ENCODE data around the gene KLK12. TPM values are rescaled to one million over a fixed set of nuclear protein-coding genes. Genes with fewer than 3 reads are reported as not detected.

Gene KLK12
- polyA plus RNA-seq, 1 donor = not detected

DNA sequence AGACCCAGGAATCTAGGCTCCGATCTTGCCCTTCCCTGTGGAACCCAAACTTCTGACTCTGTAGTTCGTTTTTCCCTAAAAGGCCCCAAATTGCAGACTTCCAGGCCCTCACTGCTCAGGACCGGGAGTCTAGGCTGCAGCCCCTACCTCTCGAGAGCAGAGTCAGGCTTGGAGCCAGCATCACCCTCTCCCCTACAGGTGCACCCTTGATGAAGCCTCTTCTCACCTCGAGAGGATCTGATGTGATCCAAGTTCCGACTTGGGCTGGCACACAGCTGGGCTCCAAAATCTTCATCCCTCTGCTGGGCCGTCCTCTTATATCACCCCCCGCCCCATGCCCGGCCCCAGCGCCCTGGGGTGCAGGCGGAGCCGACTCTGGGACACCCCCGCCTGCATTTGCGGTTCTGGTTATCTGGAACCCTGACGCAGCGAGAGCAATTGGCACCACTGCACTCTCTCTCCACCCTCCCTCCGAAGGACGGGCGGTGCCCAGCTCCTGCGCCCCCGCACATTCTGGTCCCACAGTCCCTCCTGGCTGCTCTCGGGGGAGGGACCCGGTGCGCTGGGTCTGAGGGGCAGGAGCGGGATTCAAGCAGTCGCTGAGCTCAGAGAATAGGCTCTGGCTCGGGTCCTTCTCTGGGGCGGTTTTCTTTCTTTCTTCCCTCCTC lies 51.0 kb downstream of the KLK12 start, which contains the start of gene KLK7:
Gene KLK7 (minus strand): TSS at position 293 of the 668 bp plus-strand sequence. CDS start 1,518 bp downstream, outside the sequence.
- no peak for DNase-seq

DNA sequence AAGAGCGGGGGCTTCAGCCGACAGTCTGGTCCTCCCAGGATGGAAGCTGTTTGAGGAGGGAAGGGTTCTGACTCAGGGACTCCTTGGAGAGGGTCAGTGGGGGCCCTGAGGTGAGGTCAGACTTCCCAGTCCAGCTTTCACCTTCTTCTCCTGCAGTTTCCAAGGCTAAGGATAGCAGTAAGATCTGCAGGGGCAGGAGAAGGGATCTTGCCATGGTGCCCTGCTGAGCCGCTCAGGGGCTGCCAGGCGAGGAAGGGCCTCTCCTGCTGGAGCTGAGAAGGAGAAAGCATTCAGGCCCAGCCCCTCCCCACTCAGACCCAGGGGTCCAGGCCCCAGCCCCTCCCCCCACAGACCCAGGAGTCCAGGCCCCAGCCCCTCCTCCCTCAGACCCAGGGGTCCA lies 52.6 kb downstream of the KLK12 start:
- no peak for DNase-seq

DNA sequence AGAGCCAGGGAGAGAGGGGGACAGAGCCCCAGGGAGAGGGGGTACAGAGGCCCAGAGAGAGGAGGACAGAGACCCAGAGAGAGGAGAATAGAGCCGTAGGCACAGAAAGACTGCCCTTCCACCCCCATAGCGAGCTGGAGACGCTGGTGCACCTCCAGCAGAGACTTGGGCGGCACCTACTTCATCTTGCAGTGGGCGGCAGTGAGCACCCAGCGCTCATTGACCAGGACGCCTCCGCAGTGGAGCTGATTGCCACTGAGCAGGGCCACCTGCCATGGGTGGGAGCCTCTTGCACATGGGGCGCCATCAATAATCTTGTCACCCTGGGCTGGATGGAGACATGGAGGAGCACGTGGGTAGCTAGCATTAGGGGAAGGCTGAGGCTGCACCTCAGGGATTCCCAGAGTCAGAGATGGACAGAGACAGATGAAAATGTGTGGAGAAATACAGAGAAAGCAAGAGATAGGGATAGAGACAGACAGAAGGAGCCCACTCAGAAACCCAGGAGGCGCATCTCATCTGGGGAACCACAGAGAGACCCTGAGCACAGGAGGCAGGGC lies 53.1 kb downstream of the KLK12 start:
- no peak for DNase-seq

DNA sequence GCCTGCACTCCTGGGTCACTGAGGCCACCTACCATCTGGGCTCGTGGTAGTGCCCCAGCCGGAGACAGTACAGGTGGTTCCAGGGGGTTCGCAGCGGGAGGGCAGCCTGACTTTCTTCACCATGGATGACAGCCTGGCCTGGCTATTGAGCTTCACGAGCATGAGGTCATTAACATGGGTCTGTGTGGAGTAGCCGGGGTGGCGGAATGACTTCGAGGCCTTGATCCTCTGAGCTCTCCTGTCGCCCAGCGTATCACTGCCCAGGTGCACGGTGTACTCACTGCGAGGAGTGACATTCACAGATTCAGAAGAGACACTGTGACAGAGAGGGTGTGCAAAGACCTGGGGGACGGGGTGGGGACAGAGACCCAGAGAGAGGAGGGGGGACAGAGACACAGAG lies 54.6 kb downstream of the KLK12 start:
- no peak for DNase-seq

DNA sequence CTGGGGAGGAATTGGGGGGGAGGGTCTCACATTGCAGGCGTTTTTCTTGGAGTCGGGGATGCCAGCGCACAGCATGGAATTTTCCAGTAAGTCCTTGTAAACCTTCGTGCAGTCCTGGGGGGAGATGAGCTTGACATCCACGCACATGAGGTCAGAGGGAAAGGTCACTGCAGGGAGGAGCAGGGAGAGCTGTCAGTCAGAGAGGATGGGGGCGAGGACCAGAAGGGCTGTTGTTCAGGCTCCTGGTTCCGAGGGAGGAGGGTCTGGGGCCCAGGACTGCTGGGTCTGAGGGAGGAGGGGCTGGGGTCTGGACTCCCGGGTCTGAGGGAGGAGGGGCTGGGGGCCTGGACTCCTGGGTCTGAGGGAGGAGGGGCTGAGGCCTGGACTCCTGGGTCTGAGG lies 55.0 kb downstream of the KLK12 start:
- no peak for DNase-seq

Other genes starting within 250 kb of the KLK12 start
- 0.23 TPM for gene ACP4, start 244.6 kb downstream of the KLK12 start, polyA plus RNA-seq (ENCODE audit: insufficient read length)
- gene KLK1, start 211.2 kb downstream of the KLK12 start, polyA plus RNA-seq (ENCODE audit: insufficient read length) = 0.96 TPM
- gene KLK15, start 201.4 kb downstream of the KLK12 start, polyA plus RNA-seq (ENCODE audit: insufficient read length) = not detected
- gene KLK3, start 180.1 kb downstream of the KLK12 start, polyA plus RNA-seq (ENCODE audit: insufficient read length) = 0.68 TPM
- 0.27 TPM for gene KLK2, start 161.6 kb downstream of the KLK12 start, polyA plus RNA-seq (ENCODE audit: insufficient read length)
- gene KLK4, start 123.6 kb downstream of the KLK12 start, polyA plus RNA-seq (ENCODE audit: insufficient read length) = not detected
- 1.2 TPM for gene KLK5, start 82.0 kb downstream of the KLK12 start, polyA plus RNA-seq (ENCODE audit: insufficient read length)
- 28.0 TPM for gene KLK6, start 65.4 kb downstream of the KLK12 start, polyA plus RNA-seq (ENCODE audit: insufficient read length)
- 4.6 TPM for gene KLK7, start 51.1 kb downstream of the KLK12 start, polyA plus RNA-seq (ENCODE audit: insufficient read length)
- 3.9 TPM for gene KLK8, start 33.4 kb downstream of the KLK12 start, polyA plus RNA-seq (ENCODE audit: insufficient read length)
- 0.17 TPM for gene KLK10, start 15.3 kb downstream of the KLK12 start, polyA plus RNA-seq (ENCODE audit: insufficient read length)
- 0.15 TPM for gene KLK11, start 8.4 kb downstream of the KLK12 start, polyA plus RNA-seq (ENCODE audit: insufficient read length)
- gene KLK13, start 30.1 kb upstream of the KLK12 start, polyA plus RNA-seq (ENCODE audit: insufficient read length) = 0.76 TPM
- gene KLK14, start 47.9 kb upstream of the KLK12 start, polyA plus RNA-seq (ENCODE audit: insufficient read length) = 0.45 TPM
- 1.8 TPM for gene CTU1, start 73.4 kb upstream of the KLK12 start, polyA plus RNA-seq (ENCODE audit: insufficient read length)
- gene SIGLEC9, start 89.9 kb upstream of the KLK12 start, polyA plus RNA-seq (ENCODE audit: insufficient read length) = 1.4 TPM
- gene SIGLEC7, start 107.3 kb upstream of the KLK12 start, polyA plus RNA-seq (ENCODE audit: insufficient read length) = not detected
- gene CD33, start 190.1 kb upstream of the KLK12 start, polyA plus RNA-seq (ENCODE audit: insufficient read length) = 3.0 TPM
- not detected for gene SIGLECL1, start 216.1 kb upstream of the KLK12 start, polyA plus RNA-seq (ENCODE audit: insufficient read length)

Measured in left kidney (tissue), 2 donors.